22Rv1 (cell line): ENCODE data around the gene KRT32.

Experiments used
- H3K27ac ChIP-seq: fragments of 450-650 bp; 2 replicates; pipeline ENCODE4 v1.5.1; 2017
- ZFX ChIP-seq: fragments of 450-650 bp; IDR thresholded peaks from 2 replicates; pipeline ENCODE4 v1.6.1; 2017; ENCODE audit warnings: antibody characterized with exemption, borderline replicate concordance
- TF ChIP-seq, protein P1 (sequence below): fragments of 450-650 bp; IDR thresholded peaks from 2 replicates; pipeline ENCODE4 v1.5.1; 2017; ENCODE audit warnings: mild to moderate bottlenecking

The KRT32 gene

DNA sequence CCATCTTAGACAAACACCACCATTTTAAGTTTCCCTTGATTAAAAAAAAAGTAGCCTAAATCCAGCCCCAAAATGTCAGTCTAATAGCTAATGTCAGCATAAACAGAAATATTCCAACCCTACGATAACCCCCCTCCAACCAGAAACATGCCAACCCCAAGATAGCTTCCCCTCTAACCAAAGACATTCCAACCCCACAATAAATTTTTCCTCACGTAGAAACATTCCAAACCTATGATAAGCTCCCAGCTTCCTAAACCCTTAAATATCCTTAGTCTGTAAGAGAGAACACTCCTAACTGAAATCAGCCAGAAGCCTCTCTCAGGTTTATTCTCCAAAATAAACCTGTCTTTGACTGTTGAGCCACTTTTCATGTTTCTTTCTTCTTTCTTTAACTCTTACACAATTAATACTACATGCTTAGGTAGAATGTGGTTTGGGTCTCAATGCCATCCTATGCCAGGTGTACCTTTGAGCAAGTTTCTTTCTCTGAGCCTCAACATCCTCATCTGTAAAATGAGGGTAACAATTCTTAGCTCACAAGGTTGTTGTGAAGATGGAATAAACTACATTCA lies 15.9 kb downstream of the KRT32 start:
- H3K27ac ChIP-seq, result no peak overlapping the region
- TF ChIP-seq ZFX, result no peak
- TF ChIP-seq, protein P1, sequence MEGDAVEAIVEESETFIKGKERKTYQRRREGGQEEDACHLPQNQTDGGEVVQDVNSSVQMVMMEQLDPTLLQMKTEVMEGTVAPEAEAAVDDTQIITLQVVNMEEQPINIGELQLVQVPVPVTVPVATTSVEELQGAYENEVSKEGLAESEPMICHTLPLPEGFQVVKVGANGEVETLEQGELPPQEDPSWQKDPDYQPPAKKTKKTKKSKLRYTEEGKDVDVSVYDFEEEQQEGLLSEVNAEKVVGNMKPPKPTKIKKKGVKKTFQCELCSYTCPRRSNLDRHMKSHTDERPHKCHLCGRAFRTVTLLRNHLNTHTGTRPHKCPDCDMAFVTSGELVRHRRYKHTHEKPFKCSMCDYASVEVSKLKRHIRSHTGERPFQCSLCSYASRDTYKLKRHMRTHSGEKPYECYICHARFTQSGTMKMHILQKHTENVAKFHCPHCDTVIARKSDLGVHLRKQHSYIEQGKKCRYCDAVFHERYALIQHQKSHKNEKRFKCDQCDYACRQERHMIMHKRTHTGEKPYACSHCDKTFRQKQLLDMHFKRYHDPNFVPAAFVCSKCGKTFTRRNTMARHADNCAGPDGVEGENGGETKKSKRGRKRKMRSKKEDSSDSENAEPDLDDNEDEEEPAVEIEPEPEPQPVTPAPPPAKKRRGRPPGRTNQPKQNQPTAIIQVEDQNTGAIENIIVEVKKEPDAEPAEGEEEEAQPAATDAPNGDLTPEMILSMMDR, result no peak

DNA sequence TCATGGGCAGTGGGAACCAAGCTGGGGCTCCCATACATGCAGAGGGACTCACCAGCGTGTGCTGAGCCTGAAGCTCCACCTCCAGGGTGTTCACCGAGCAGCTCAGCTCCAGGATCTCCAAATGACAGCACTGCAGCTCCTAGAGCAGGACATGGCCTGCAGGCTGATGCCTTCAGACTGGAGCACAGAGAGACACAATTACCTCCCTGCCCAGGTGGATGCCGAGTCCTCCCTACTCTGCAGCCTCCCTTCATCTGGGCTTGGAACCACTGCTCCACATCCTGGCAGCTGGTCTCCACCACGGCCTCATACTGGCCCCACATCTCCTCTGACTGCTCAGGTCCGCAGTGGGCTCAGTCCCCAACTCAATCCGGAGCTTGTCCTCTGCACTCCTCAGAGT lies 18.2 kb downstream of the KRT32 start:
- TF ChIP-seq ZFX, result no peak
- TF ChIP-seq, protein P1, result no peak
- H3K27ac ChIP-seq, result no peak overlapping the region

DNA sequence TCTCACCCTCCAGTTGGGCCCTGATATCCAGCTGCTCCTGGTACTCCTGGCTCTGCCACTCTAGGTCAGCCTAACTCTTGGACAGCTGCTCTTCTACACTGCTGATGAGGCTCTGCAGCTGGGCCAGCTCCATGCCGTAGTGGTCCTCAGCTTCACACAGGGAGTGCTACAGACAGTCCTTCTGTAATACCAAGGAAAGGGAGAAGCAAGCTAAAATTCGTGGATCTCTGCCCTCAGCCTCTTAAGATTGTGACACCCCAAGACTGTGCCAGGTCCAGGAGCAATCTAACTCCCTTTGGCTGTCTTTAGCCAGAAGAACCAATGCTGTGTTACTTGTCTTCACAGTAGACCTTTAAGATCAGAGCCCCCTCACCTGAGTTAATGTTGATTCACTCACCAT lies 18.7 kb downstream of the KRT32 start:
- no peak overlapping the region for H3K27ac ChIP-seq
- TF ChIP-seq, protein P1, result no peak
- no peak for TF ChIP-seq ZFX

DNA sequence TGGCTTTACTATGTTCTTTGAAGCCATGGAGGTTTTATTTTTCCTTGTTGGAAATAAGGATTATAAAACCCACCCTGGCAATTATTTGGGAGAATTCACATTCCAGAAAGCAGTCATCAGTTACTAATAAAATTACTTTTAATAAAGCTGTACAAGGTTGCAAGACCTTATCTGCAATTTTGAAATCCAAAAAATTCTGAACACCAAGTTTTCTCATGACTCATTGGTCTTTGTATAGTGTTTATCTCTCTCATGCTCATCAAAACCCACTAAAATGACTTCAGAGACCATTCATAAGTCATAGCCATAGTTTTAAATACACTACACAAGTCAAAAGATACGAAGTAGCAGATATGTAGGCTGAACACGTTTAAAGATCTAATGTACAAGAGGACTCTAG lies 20.4 kb downstream of the KRT32 start:
- TF ChIP-seq, protein P1, result no peak
- no peak for TF ChIP-seq ZFX
- H3K27ac ChIP-seq, result no peak overlapping the region

DNA sequence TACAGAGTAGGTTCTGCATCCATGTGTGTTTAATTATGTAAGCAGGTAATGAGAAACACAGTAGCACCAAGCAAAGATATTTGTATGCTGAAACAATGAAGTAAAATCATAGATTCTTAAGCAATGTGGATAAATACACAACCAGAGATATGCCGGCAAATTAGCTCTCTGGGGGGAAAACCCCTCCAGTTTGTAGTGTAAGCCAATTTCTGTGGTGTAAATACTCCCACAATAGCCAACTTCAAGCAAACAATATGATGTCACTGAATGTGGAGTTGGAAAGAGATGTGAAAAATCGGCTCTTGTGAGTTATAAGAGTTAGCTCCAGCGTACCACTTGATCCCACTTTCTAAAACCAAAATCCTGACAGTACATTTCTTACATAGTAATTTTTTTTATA lies 22.5 kb downstream of the KRT32 start:
- no peak for TF ChIP-seq ZFX
- TF ChIP-seq, protein P1, result no peak
- no peak overlapping the region for H3K27ac ChIP-seq

DNA sequence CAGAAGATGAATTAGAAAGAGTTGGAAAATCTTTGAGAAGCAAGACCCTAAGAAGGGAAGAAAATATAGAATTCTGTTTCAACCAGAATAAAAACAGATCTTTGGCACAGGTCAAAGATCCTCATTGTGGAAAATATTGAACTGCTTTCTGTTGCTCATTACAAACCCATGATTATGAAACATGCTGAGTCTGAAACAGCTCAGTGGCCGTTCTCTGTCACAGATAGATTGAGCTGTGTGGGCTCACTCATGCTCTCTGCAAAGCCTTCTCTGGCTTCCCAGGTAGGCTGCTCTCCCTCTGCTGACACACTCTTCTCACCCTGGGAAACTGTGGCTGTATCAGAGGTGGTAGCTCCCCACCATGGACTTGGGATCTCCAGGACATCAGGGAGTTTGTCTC lies 23.0 kb downstream of the KRT32 start:
- TF ChIP-seq, protein P1, result no peak
- no peak for TF ChIP-seq ZFX
- H3K27ac ChIP-seq, result no peak overlapping the region

DNA sequence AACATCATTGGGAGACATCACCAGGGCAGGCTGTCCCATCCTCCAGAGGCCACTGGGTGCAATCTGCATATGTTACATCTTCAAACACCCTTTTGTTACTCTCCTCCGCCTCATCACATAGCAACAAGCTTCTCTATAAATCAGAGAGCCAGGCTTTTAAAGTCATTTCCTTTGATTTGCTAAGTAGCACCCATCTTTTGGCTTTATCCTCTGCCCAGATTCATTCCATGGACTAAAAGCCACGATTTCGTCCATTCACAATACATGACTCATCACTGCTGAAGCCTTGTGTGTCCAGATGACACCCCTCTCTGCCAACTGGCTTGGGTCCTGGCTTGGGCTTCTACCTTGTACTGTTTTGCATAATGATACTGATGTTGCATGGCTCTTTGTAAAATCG lies 24.4 kb downstream of the KRT32 start:
- TF ChIP-seq, protein P1, result no peak
- TF ChIP-seq ZFX, result no peak
- H3K27ac ChIP-seq, result no peak overlapping the region
